ENCODE data around the gene THPO.

DNA sequence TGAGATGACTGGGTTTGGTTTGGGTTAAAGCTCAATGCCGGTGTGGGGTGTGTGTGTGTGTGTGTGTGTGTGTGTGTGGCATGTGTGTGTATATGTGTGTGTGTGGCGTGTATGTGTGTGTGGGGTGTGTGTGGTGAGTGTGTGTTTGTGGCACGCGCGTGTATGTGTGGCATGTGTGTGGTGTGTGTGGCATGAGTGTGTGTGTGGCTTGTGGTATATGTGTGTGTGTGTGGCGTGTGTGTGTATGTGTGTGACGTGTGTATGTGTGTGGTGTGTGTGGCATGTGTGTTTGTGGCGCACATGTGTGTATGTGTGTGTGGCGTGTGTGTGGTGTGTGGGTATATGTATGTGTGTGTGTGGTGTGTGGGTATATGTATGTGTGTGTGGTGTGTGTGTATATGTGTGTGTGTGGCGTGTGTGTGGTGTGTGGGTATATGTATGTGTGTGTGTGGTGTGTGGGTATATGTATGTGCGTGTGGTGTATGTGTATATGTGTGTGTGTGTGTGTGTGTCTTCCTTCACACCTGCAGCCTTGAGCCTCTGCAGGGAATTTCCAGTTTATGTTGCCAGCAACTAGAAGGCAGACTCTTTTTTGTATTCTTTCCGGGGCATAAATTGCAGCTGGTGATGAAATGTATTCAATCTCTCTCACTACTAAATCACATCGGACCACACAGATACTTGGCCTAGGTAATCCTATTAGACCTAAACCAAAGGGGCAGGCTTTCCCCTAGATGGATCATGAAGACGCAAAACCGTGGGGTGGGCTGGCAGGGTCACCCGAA is 36.6 kb upstream of the THPO start:
- TF ChIP-seq, protein P1, sequence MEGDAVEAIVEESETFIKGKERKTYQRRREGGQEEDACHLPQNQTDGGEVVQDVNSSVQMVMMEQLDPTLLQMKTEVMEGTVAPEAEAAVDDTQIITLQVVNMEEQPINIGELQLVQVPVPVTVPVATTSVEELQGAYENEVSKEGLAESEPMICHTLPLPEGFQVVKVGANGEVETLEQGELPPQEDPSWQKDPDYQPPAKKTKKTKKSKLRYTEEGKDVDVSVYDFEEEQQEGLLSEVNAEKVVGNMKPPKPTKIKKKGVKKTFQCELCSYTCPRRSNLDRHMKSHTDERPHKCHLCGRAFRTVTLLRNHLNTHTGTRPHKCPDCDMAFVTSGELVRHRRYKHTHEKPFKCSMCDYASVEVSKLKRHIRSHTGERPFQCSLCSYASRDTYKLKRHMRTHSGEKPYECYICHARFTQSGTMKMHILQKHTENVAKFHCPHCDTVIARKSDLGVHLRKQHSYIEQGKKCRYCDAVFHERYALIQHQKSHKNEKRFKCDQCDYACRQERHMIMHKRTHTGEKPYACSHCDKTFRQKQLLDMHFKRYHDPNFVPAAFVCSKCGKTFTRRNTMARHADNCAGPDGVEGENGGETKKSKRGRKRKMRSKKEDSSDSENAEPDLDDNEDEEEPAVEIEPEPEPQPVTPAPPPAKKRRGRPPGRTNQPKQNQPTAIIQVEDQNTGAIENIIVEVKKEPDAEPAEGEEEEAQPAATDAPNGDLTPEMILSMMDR (IDR thresholded peaks at IDR 0.05; ENCODE audit: low read length) = no peak
- TF ChIP-seq EZH2 (optimal IDR thresholded peaks at IDR 0.05; ENCODE audit: low read depth, low read length) (no peak), EZH2phosphoT487 (IDR thresholded peaks at IDR 0.05; ENCODE audit: low read length) (no peak)

Data from MM.1S (cell line).